Pancreas (tissue), 10 donors: ENCODE measurements around the gene C3orf49. TPM values are rescaled to one million over a fixed set of nuclear protein-coding genes. Genes with fewer than 3 reads are reported as not detected.

ENCODE experiments used
- ATAC-seq, 4 donors: fragments of 200-7000 bp; cut with Tn5 transposase; one replicate each; pipeline versions ENCODE4 v1.8.0 to v1.9.1; 2020; ENCODE audit warnings: mild to moderate bottlenecking in 4 of 4, moderate library complexity in 4 of 4
- DNase-seq, 6 donors: peaks; one replicate each; pipeline ENCODE4 v3.0.0-alpha.2; 2020
- FAIRE-seq: peaks from 2 replicates; lab custom pipeline; 2012; peaks lifted over from hg19 to GRCh38; lab: Jason Lieb, UNC
- H3K27ac ChIP-seq, 4 donors: fragments of 200-600 bp; sonication (generic); 1 replicate in 3 of 4; 2 replicates in 1 of 4; pipeline versions ENCODE4 v1.5.0 to v1.8.0; 2020
- H3K27me3 ChIP-seq, 4 donors: fragments of 200-600 bp; one replicate each; pipeline ENCODE4 v1.8.0; 2021
- H3K36me3 ChIP-seq, 3 donors: fragments of 200-600 bp; sonication (generic) in 1 of 3; one replicate each; pipeline versions ENCODE4 v1.5.0 to v1.8.0; 2020 to 2021
- H3K4me1 ChIP-seq, 3 donors: fragments of 200-600 bp; one replicate each; pipeline ENCODE4 v1.8.0; 2021
- H3K4me3 ChIP-seq, 4 donors: fragments of 200-600 bp; sonication (generic) in 2 of 4; one replicate each; pipeline versions ENCODE4 v1.5.0 to v1.8.0; 2020 to 2021
- H3K9me3 ChIP-seq, 4 donors: fragments of 200-600 bp; one replicate each; pipeline ENCODE4 v1.8.0; 2021
- WGBS, 2 donors: extraction: QIAGEN DNeasy Blood & Tissue Kit; methylation state at CpG; one replicate each; pipeline ENCODE4 v1.1.7; 2013; 5-methylcytosine and 5-hydroxymethylcytosine counted together
- intact Hi-C, 3 donors: fragments of 100-400 bp; cut with DNase I; formaldehyde crosslinking; loops; one replicate each; pipeline versions ENCODE4 v1.11.1 to v1.14.2; 2022
- polyA plus RNA-seq, 2 donors: library from polyadenylated mRNA; stranded (reverse); fragments of 200-250 nt; gene quantifications; one replicate each; pipeline ENCODE4 v1.2.3, GENCODE V29; 2013
- total RNA-seq, 6 donors: library from RNA; stranded (reverse); fragmentation: NEBNext Ultra II Directional in 4 of 6; extraction: Animal tissue kit (Norgen Biotek cat#: 25700) in 4 of 6; gene quantifications; one replicate each; pipeline versions ENCODE4 v1.2.1 to v1.2.4, GENCODE V29; 2021 to 2023
- TF ChIP-seq, protein P1 (sequence below), 4 donors: fragments of 200-600 bp; sonication (generic) in 3 of 4; IDR thresholded peaks; one replicate each; pipeline versions ENCODE4 v1.5.0 to v1.8.0; 2021; ENCODE audit warnings: antibody characterized with exemption in 4 of 4
- donor health status: healthy with polysubstance abuse.
- donor health status: DM: no; HTN: no; CAD: no; lungs with moderate emphysema.
- donor health status: DM: no; HTN: no; CAD: no.
- donor health status: control.
- donor health status: control.
- donor health status: Bipolar disorder and iron deficiency.
- donor health status: DM: yes; HTN: yes; CAD: no.
- donor health status: DM: no; HTN: no; CAD: no.
- donor health status: DM: no; HTN: no; CAD: no.
- donor health status: DM: yes; HTN: yes; CAD: no.

Gene C3orf49
- total and polyA plus RNA-seq, 8 donors, result not detected

DNA sequence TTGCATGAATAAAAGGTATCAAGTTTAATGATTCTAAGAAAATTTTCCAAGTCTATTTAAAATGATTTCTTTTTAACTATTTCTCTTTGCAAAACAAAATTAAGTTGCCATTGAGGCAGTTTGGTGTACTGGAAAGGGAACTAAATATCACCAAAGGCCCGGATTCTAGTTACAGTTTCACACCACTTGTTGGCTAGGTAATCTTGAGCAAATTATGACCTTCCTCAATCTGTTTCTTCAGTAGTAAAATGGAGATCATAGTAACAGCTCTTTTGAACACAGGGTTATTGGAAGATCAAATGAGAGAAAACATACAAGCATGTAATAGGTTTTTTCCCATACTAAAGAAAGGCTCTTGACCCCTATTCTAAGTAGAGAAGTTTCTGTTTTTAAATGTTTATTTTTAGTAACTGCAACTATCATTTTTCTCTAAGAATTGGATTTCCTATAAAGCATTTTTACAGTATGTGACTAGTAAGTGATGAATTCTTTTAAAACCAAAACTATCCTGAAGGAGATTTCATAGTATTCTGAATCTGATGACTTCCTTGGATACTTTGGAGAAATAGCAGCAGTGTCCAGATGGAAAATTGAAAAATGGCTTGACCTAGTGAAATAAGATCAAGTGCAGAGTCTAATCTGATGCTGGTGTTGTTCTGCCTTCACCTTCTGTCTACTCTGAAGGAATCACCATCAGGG, 77.4 kb downstream of the C3orf49 start:
- intact Hi-C loops, result no loop called here
- DNase-seq, result no peak
- TF ChIP-seq, protein P1, sequence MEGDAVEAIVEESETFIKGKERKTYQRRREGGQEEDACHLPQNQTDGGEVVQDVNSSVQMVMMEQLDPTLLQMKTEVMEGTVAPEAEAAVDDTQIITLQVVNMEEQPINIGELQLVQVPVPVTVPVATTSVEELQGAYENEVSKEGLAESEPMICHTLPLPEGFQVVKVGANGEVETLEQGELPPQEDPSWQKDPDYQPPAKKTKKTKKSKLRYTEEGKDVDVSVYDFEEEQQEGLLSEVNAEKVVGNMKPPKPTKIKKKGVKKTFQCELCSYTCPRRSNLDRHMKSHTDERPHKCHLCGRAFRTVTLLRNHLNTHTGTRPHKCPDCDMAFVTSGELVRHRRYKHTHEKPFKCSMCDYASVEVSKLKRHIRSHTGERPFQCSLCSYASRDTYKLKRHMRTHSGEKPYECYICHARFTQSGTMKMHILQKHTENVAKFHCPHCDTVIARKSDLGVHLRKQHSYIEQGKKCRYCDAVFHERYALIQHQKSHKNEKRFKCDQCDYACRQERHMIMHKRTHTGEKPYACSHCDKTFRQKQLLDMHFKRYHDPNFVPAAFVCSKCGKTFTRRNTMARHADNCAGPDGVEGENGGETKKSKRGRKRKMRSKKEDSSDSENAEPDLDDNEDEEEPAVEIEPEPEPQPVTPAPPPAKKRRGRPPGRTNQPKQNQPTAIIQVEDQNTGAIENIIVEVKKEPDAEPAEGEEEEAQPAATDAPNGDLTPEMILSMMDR (IDR thresholded peaks at IDR 0.05), result no peak

More for the DNA sequence above, 77.4 kb downstream of the C3orf49 start:
- ATAC-seq, result no peak
- peak; percentile 26 for FAIRE-seq
- Histone ChIP-seq H3K4me3 (no peak overlapping the region), H3K27me3 (no peaks in the 10 kb centered on the region), H3K4me1 (peaks cover 4 to 7% (median 6%) of the 10 kb centered on the region in 3 donors), H3K9me3 (no peaks in the 10 kb centered on the region), H3K36me3 (no peaks in the 10 kb centered on the region), H3K27ac (no peak overlapping the region)
- 61 to 64% methylated on average over 1 of the region's 1 CpG for WGBS, 2 donors

Other genes starting within 250 kb of the C3orf49 start
- gene SNTN, start 166.6 kb upstream of the C3orf49 start, total RNA-seq, result under 1 TPM in 1 of 6 donors, not detected in 5; 0.16 TPM
- not detected for gene SNTN, start 166.6 kb upstream of the C3orf49 start, polyA plus RNA-seq
- gene THOC7, start 44.5 kb downstream of the C3orf49 start, total RNA-seq, result 10 to 100 TPM; 33.6 to 44.0 (median 39.5) TPM
- 10 to 100 TPM; 47.6 to 86.7 TPM for gene THOC7, start 44.5 kb downstream of the C3orf49 start, polyA plus RNA-seq
- 10 to 100 TPM; 22.8 to 40.4 (median 28.3) TPM for gene ATXN7, start 44.6 kb downstream of the C3orf49 start, total RNA-seq
- 10 to 100 TPM in 1 of 2 donors, 1 to 10 TPM in 1; 7.3 to 15.8 TPM for gene ATXN7, start 44.6 kb downstream of the C3orf49 start, polyA plus RNA-seq
- gene SCAANT1, start 93.1 kb downstream of the C3orf49 start, total RNA-seq, result not detected
- not detected for gene SCAANT1, start 93.1 kb downstream of the C3orf49 start, polyA plus RNA-seq
- gene PSMD6, start 204.2 kb downstream of the C3orf49 start, total RNA-seq, result 100 to 1,000 TPM in 4 of 6 donors, 10 to 100 TPM in 2; 73.7 to 220 (median 134) TPM
- gene PSMD6, start 204.2 kb downstream of the C3orf49 start, polyA plus RNA-seq, result 100 to 1,000 TPM; 103 to 106 TPM